B cell (primary cell): ENCODE measurements around the gene LITAFD. TPM values are rescaled to one million over a fixed set of nuclear protein-coding genes. Genes with fewer than 3 reads are reported as not detected.

Experiments
- ATAC-seq: fragments of 200-7000 bp; cut with Tn5 transposase; one replicate; pipeline ENCODE4 v1.10.0; 2021; ENCODE audit warnings: low read depth, mild to moderate bottlenecking, moderate number of reproducible peaks, moderate library complexity
- CTCF ChIA-PET: fragments of 350-600 bp; sonication (Branson Sonifier 250); formaldehyde crosslinking; loops from one replicate; lab custom pipeline; 2021; ENCODE audit warnings: antibody characterized with exemption, inconsistent platforms; lab: Charles Lee
- POLR2A ChIA-PET: fragments of 350-600 bp; sonication (Branson Sonifier 250); formaldehyde crosslinking; loops from one replicate; lab custom pipeline; 2021; ENCODE audit warnings: antibody characterized with exemption; lab: Charles Lee
- DNase-seq: peaks from one replicate; pipeline ENCODE4 v3.0.0; 2013
- H2AFZ ChIP-seq: 2 replicates; pipeline ENCODE4 v1.6.1; 2012; ENCODE audit warnings: mild to moderate bottlenecking, low read depth, low read length; ENCODE audit not compliant: insufficient read depth, poor library complexity, severe bottlenecking
- H3K27ac ChIP-seq, 2 donors: 1 replicate in 1 of 2; 2 replicates in 1 of 2; pipeline ENCODE4 v1.5.1; 2012 to 2013; ENCODE audit warnings: low read length in 2 of 2, mild to moderate bottlenecking in 2 of 2, moderate library complexity in 1 of 2
- H3K27me3 ChIP-seq, 4 experiments: fragments of 200-600 bp in 1 of 4; sonication (generic) in 1 of 4; replicated peaks in 1 of 4; 1 replicate in 2 of 4; 2 replicates in 2 of 4; pipeline versions ENCODE4 v1.6.1 to v1.7.0; 2013 to 2016; ENCODE audit warnings: low read length in 3 of 4, mild to moderate bottlenecking in 2 of 4, mixed read lengths in 1 of 4, moderate library complexity in 1 of 4; ENCODE audit not compliant: insufficient read depth in 4 of 4, control insufficient read depth in 3 of 4; ENCODE audit errors: control extremely low read depth in 1 of 4
- H3K36me3 ChIP-seq, 2 experiments: replicated peaks in 1 of 2; 1 replicate in 1 of 2; 2 replicates in 1 of 2; pipeline versions ENCODE4 v1.6.1 to v1.7.1; 2013; ENCODE audit warnings: low read length in 1 of 2; ENCODE audit not compliant: insufficient read depth in 2 of 2, control insufficient read depth in 1 of 2; ENCODE audit errors: control extremely low read depth in 1 of 2, extremely low read depth in 1 of 2
- H3K4me1 ChIP-seq, 2 donors: fragments of 200-600 bp in 1 of 2; sonication (generic) in 1 of 2; 1 replicate in 1 of 2; 2 replicates in 1 of 2; pipeline versions ENCODE4 v1.5.1 to v1.6.1; 2013 to 2017; ENCODE audit warnings: low read length in 2 of 2; ENCODE audit not compliant: control insufficient read depth in 2 of 2, insufficient read depth in 2 of 2
- H3K4me2 ChIP-seq: replicated peaks from 2 replicates; pipeline ENCODE3; 2012; ENCODE audit warnings: mild to moderate bottlenecking, low read depth, low read length; ENCODE audit not compliant: poor library complexity, severe bottlenecking
- H3K4me3 ChIP-seq, 5 experiments: fragments of 200-600 bp in 1 of 5; sonication (generic) in 1 of 5; 1 replicate in 3 of 5; 2 replicates in 2 of 5; pipeline versions ENCODE4 v1.5.1 to v1.7.0; 2011 to 2016; ENCODE audit warnings: low read length in 4 of 5, mild to moderate bottlenecking in 4 of 5, low read depth in 2 of 5, control low read depth in 1 of 5, moderate library complexity in 1 of 5; ENCODE audit not compliant: insufficient read depth in 1 of 5; ENCODE audit errors: control extremely low read depth in 1 of 5, extremely low read depth in 1 of 5
- H3K79me2 ChIP-seq: fragments of 200-600 bp; sonication (generic); one replicate; pipeline ENCODE4 v1.6.0; 2016; ENCODE audit warnings: low read length; ENCODE audit not compliant: control insufficient read depth, insufficient read depth
- H3K9ac ChIP-seq: fragments of 200-600 bp; sonication (generic); 2 replicates; pipeline ENCODE4 v1.6.1; 2017; ENCODE audit warnings: mild to moderate bottlenecking, low read length, moderate library complexity
- H3K9me3 ChIP-seq, 3 donors: one replicate each; pipeline versions ENCODE4 v1.6.1 to v1.7.1; 2013; ENCODE audit warnings: low read length in 2 of 3; ENCODE audit not compliant: control insufficient read depth in 2 of 3, insufficient read depth in 1 of 3; ENCODE audit errors: control extremely low read depth in 1 of 3
- H4K20me1 ChIP-seq: 2 replicates; pipeline ENCODE4 v1.6.0; 2012; ENCODE audit warnings: mild to moderate bottlenecking, low read length; ENCODE audit not compliant: insufficient read depth, control insufficient read depth, poor library complexity, severe bottlenecking
- H3K27ac Mint-ChIP-seq: one replicate; pipeline ENCODE4 v1.8.0; 2021; ENCODE audit warnings: mixed read lengths
- H3K27me3 Mint-ChIP-seq: one replicate; pipeline ENCODE4 v1.8.0; 2021; ENCODE audit warnings: mixed read lengths
- H3K4me1 Mint-ChIP-seq: one replicate; pipeline ENCODE4 v1.8.0; 2021; ENCODE audit warnings: mixed read lengths
- H3K4me3 Mint-ChIP-seq: one replicate; pipeline ENCODE4 v1.8.0; 2021; ENCODE audit warnings: mixed read lengths
- H3K9me3 Mint-ChIP-seq: one replicate; pipeline ENCODE4 v1.8.0; 2022; ENCODE audit warnings: mixed read lengths; ENCODE audit not compliant: insufficient read depth
- EZH2 ChIP-seq: IDR thresholded peaks from 2 replicates; pipeline ENCODE4 v1.6.1; 2012; ENCODE audit warnings: borderline replicate concordance, low read depth, mild to moderate bottlenecking, moderate library complexity, low read length; ENCODE audit not compliant: insufficient read depth, poor library complexity, severe bottlenecking
- WGBS: methylation state at CpG from one replicate; pipeline ENCODE4 v1.1.5; 2013; ENCODE audit warnings: missing lambda C conversion rate; ENCODE audit not compliant: insufficient coverage; 5-methylcytosine and 5-hydroxymethylcytosine counted together
- intact Hi-C: fragments of 100-400 bp; cut with micrococcal nuclease; formaldehyde crosslinking; loops from one replicate; pipeline ENCODE4 v1.10.0; 2022
- polyA plus RNA-seq: library from polyadenylated mRNA; depleted of rRNA; stranded (reverse); fragments of >200 nt; gene quantifications from 2 replicates; pipeline ENCODE4 v1.2.3, GENCODE V29; 2012
- total RNA-seq, 2 donors: library from RNA; stranded (reverse); fragments of 120-200 nt in 1 of 2; gene quantifications; 1 replicate in 1 of 2; 2 replicates in 1 of 2; pipeline versions ENCODE4 v1.2.3 to v1.2.4, GENCODE V29; 2013 to 2022
- TF ChIP-seq, protein P1 (sequence below): fragments of 200-600 bp; IDR thresholded peaks from one replicate; pipeline ENCODE4 v1.8.0; 2022; ENCODE audit warnings: antibody characterized with exemption, mild to moderate bottlenecking

The LITAFD gene
- total and polyA plus RNA-seq, 2 donors (not counting 1 experiment from before 2014, with no cell fraction given): not detected

DNA sequence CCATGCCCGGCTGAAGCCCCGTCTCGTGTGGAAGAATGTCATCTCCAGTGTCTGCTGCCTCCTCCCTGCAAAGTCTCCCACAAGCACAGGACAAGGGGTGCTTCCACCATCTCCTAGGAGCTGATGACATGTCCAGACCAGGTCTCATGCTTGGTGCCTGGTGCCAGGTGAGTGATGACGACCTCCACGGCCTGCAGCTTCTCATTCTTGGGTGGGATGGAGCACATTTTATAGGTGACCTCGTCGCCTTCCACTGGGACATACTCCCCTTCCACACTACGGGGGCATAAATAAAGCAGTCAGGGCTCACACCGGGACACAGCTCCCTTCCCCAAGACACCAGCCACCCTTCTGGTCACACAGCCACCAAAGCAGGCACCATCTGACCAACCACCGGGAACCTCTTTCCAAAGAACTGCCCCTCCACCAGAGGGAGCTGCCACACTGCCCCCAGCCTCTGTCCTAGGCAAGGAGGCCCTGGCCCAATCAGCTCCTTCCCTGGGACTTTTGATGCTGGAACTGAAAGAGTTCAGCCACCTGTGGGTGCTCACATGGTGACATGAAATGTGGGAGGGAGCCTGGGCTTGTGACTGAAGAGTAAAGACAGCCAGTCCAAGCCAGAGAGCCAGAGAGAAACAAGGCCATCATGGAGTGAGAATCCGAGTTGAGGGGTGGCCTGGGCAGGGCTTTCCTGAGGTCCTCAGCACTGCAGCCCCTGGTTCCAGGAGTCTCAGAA is 26.9 kb upstream of the LITAFD start:
- Histone ChIP-seq H3K36me3 (peaks cover 2 to 37% of the 10 kb centered on the region in 2 experiments), H3K4me3 (no peak overlapping the region), H4K20me1 (peaks cover 15% of the 10 kb centered on the region), H3K79me2 (peaks cover 4% of the 10 kb centered on the region), H3K27me3 (no peaks in the 10 kb centered on the region), H3K9ac (no peak overlapping the region), H2AFZ (no peak overlapping the region), H3K9me3 (no peaks in the 10 kb centered on the region), H3K4me2 (no peak overlapping the region), H3K4me1 (peaks cover 5% of the 10 kb centered on the region in 2 donors), H3K27ac (no peak overlapping the region)
- Mint-ChIP-seq H3K4me3 (no peak overlapping the region), H3K27ac (no peak overlapping the region), H3K4me1 (peaks cover 18% of the 10 kb centered on the region), H3K9me3 (no peaks in the 10 kb centered on the region), H3K27me3 (no peaks in the 10 kb centered on the region)
- intact Hi-C loops: no loop called here
- TF ChIP-seq, protein P1, sequence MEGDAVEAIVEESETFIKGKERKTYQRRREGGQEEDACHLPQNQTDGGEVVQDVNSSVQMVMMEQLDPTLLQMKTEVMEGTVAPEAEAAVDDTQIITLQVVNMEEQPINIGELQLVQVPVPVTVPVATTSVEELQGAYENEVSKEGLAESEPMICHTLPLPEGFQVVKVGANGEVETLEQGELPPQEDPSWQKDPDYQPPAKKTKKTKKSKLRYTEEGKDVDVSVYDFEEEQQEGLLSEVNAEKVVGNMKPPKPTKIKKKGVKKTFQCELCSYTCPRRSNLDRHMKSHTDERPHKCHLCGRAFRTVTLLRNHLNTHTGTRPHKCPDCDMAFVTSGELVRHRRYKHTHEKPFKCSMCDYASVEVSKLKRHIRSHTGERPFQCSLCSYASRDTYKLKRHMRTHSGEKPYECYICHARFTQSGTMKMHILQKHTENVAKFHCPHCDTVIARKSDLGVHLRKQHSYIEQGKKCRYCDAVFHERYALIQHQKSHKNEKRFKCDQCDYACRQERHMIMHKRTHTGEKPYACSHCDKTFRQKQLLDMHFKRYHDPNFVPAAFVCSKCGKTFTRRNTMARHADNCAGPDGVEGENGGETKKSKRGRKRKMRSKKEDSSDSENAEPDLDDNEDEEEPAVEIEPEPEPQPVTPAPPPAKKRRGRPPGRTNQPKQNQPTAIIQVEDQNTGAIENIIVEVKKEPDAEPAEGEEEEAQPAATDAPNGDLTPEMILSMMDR: no peak
- TF ChIP-seq EZH2: no peak
- CTCF ChIA-PET: interaction anchor here (0.8 to 3.1 kb wide), 2 partner anchors 25 to 136 kb away, joined by 3 to 12 read pairs; no protein-coding TSS in a partner anchor
- no peak for ATAC-seq
- WGBS: 100% methylated on average over 10 of the region's 11 CpGs
- POLR2A ChIA-PET: no interaction called here
- DNase-seq: no peak

GRCh38 chr16:8855972-8856371 is 26.2 kb upstream of the LITAFD start:
- DNase-seq (no peak), ATAC-seq (no peak)
- TF ChIP-seq EZH2: no peak
- TF ChIP-seq, protein P1: no peak
- no peaks in the 10 kb centered on the region for H3K4me1 ChIP-seq
- no peak overlapping the region for H3K4me3 Mint-ChIP-seq
- peaks cover 4% of the 10 kb centered on the region for H3K79me2 ChIP-seq
- WGBS: 68% methylated on average over 4 of the region's 5 CpGs
- no peaks in the 10 kb centered on the region for H3K9me3 Mint-ChIP-seq
- H3K9me3 ChIP-seq: no peaks in the 10 kb centered on the region
- H3K27ac ChIP-seq: no peak overlapping the region
- ChIA-PET POLR2A (no interaction called here), CTCF (interaction anchor here (3.1 kb wide), 1 partner anchor 24 kb away, joined by 12 read pairs; no protein-coding TSS in a partner anchor)
- no peak overlapping the region for H3K27ac Mint-ChIP-seq
- H3K4me3 ChIP-seq: no peak overlapping the region
- H3K4me1 Mint-ChIP-seq: peaks cover 14% of the 10 kb centered on the region
- no peaks in the 10 kb centered on the region for H3K27me3 ChIP-seq
- no peak overlapping the region for H3K4me2 ChIP-seq
- H3K36me3 ChIP-seq: peaks cover 2 to 36% of the 10 kb centered on the region in 2 experiments
- no peak overlapping the region for H3K9ac ChIP-seq
- intact Hi-C loops: no loop called here
- H3K27me3 Mint-ChIP-seq: no peaks in the 10 kb centered on the region
- H2AFZ ChIP-seq: no peak overlapping the region
- peaks cover 19% of the 10 kb centered on the region for H4K20me1 ChIP-seq
